Measurements from ENCODE around the gene DISP3. TPM values are rescaled to one million over a fixed set of nuclear protein-coding genes. Genes with fewer than 3 reads are reported as not detected.
A peak's percentile ranks its signal among the peaks of the same experiment; 100 is the strongest.

Gene DISP3
- total and polyA plus RNA-seq, 2 of the 13 experiments (the other 11 are each of a cell fraction or from before 2014, with no cell fraction given): 0.08 to 0.13 TPM

- DNase-seq (ENCODE audit: low spot score) (no peak), ATAC-seq (no peak), FAIRE-seq (no peak)
- Histone ChIP-seq H3K4me1 (ENCODE audit: insufficient read depth, low read length) (no peaks in the 10 kb centered on the region), H3K36me3 (replicated peaks in 1 of 2; ENCODE audit: control insufficient read depth in 1 of 2, insufficient read depth in 2 of 2, low read length in 2 of 2) (no peaks in the 10 kb centered on the region), H3K9me3 (ENCODE audit: low read length) (no peaks in the 10 kb centered on the region), H3K27ac (ENCODE audit: extremely low read length, insufficient read depth, low read length) (no peak overlapping the region), H2AFZ (ENCODE audit: low read length) (no peak overlapping the region), H3K9ac (ENCODE audit: insufficient read depth, low read depth, low read length) (no peak overlapping the region), H3K4me3 (replicated peaks in 1 of 3; ENCODE audit: insufficient read depth in 1 of 3, low read depth in 2 of 3, low read length in 3 of 3) (no peak overlapping the region), H3K79me2 (ENCODE audit: insufficient read depth, low read length) (no peaks in the 10 kb centered on the region), H4K20me1 (ENCODE audit: insufficient read depth, low read length) (no peaks in the 10 kb centered on the region), H3K4me2 (ENCODE audit: low read depth, low read length) (no peak overlapping the region), H3K27me3 (ENCODE audit: control insufficient read depth in 1 of 2, insufficient read depth in 2 of 2, low read length in 2 of 2) (peaks cover 3 to 44% of the 10 kb centered on the region in 2 experiments; a peak in 4 of 5 replicates)
- POLR2A ChIA-PET: no interaction called here
- no TSS peak for BruUV-seq (replicated peaks)
- in situ Hi-C loops (cut with HindIII; ENCODE audit: extremely low pct_ligation_motif_present, low pct_unique_long_range_greater_than_20kb) (no loop called here), intact Hi-C loops (cut with micrococcal nuclease; ENCODE audit: unreplicated experiment) (no loop called here)
- CTCF ChIA-PET (ENCODE audit: low intra/inter-chr PET ratio, low total read pairs): no interaction called here
- WGBS (ENCODE audit: low lambda C conversion rate): 31% methylated on average over 9 of the region's 10 CpGs
- no peak for TF ChIP-seq MXD4 (CRISPR knock-in tag; IDR thresholded peaks at IDR 0.05)
- peak; percentile 77 for TF ChIP-seq ZNF629 (CRISPR knock-in tag; conservative IDR thresholded peaks at IDR 0.05)
These were observed 49.0 kb upstream of the DISP3 start for GRCh38 chr1:11429935-11430334.

DNA sequence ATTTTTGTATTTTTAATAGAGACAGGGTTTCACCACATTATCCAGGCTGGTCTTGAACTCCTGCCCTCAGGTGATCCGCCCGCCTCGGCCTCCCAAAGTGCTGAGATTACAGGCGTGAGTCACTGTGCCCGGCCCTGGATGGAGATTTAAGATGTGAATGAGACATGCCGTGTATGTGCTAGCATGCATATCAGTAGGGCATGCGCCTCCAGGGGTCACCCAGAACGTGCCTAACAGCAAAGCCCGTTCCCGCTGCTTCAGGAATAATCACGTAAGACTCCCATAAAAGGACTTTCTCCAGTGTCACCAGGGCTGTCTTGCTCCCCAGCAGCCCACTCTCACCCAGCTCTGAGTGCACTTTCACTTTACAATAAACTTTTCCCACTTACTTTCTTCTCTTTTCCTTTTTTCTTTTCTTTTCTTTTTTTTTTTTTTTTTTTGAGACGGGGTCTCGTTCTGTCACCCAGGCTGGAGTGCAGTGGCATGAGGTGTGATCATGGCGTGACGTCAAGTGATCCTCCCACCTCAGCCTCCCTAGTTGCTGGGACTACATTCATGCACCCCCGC is 46.9 kb upstream of the DISP3 start:
- H3K9me3 ChIP-seq (ENCODE audit: low read length): no peaks in the 10 kb centered on the region
- in situ Hi-C loops (cut with HindIII; ENCODE audit: extremely low pct_ligation_motif_present, low pct_unique_long_range_greater_than_20kb) (no loop called here), intact Hi-C loops (cut with micrococcal nuclease; ENCODE audit: unreplicated experiment) (no loop called here)
- ChIA-PET POLR2A (no interaction called here), CTCF (ENCODE audit: low intra/inter-chr PET ratio, low total read pairs) (no interaction called here)
- TF ChIP-seq ZNF260 (CRISPR knock-in tag; IDR thresholded peaks at IDR 0.05; ENCODE audit: borderline replicate concordance, low read depth) (no peak), ZC3H4 (CRISPR knock-in tag; IDR thresholded peaks at IDR 0.05; ENCODE audit: borderline replicate concordance) (no peak), CSRNP1 (CRISPR knock-in tag; IDR thresholded peaks at IDR 0.05) (no peak), SP1 (IDR thresholded peaks at IDR 0.05) (no peak), SP1 (CRISPR knock-in tag; IDR thresholded peaks at IDR 0.05) (no peak), FOXO4 (CRISPR knock-in tag; conservative IDR thresholded peaks at IDR 0.05) (no peak)
- H3K27me3 ChIP-seq (ENCODE audit: control insufficient read depth in 1 of 2, insufficient read depth in 2 of 2, low read length in 2 of 2): peaks cover 4 to 60% of the 10 kb centered on the region in 2 experiments; a peak in 4 of 5 replicates
- H3K4me1 ChIP-seq (ENCODE audit: insufficient read depth, low read length): no peaks in the 10 kb centered on the region
- BruUV-seq (replicated peaks): no TSS peak
- no peak overlapping the region for H3K4me2 ChIP-seq (ENCODE audit: low read depth, low read length)
- no peaks in the 10 kb centered on the region for H4K20me1 ChIP-seq (ENCODE audit: insufficient read depth, low read length)
- WGBS (ENCODE audit: low lambda C conversion rate): 46% methylated on average over 16 of the region's 16 CpGs
- H3K4me3 ChIP-seq (replicated peaks in 1 of 3; ENCODE audit: insufficient read depth in 1 of 3, low read depth in 2 of 3, low read length in 3 of 3): no peak overlapping the region
- no peaks in the 10 kb centered on the region for H3K36me3 ChIP-seq (replicated peaks in 1 of 2; ENCODE audit: control insufficient read depth in 1 of 2, insufficient read depth in 2 of 2, low read length in 2 of 2)
- no peaks in the 10 kb centered on the region for H3K79me2 ChIP-seq (ENCODE audit: insufficient read depth, low read length)
- H3K9ac ChIP-seq (ENCODE audit: insufficient read depth, low read depth, low read length): no peak overlapping the region
- FAIRE-seq: no peak
- no peak overlapping the region for H3K27ac ChIP-seq (ENCODE audit: extremely low read length, insufficient read depth, low read length)
- DNase-seq (ENCODE audit: low spot score): no peak
- ATAC-seq: no peak
- no peak overlapping the region for H2AFZ ChIP-seq (ENCODE audit: low read length)

All from HepG2 (cell line).